Mucosa of gallbladder (tissue), 1 donor: ENCODE measurements around the gene BANK1. TPM values are rescaled to one million over a fixed set of nuclear protein-coding genes. Genes with fewer than 3 reads are reported as not detected.

Source experiments
- DNase-seq: peaks from one replicate; pipeline ENCODE4 v3.0.0-alpha.2; 2020; ENCODE audit warnings: low spot score
- total RNA-seq: library from RNA; stranded (reverse); gene quantifications from one replicate; pipeline ENCODE4 v1.2.1, GENCODE V29; 2021
- donor health status: DM: no; HTN: no; CAD: no.

The BANK1 gene
- total RNA-seq, 1 donor from 2014 or later = 2.9 TPM

DNA sequence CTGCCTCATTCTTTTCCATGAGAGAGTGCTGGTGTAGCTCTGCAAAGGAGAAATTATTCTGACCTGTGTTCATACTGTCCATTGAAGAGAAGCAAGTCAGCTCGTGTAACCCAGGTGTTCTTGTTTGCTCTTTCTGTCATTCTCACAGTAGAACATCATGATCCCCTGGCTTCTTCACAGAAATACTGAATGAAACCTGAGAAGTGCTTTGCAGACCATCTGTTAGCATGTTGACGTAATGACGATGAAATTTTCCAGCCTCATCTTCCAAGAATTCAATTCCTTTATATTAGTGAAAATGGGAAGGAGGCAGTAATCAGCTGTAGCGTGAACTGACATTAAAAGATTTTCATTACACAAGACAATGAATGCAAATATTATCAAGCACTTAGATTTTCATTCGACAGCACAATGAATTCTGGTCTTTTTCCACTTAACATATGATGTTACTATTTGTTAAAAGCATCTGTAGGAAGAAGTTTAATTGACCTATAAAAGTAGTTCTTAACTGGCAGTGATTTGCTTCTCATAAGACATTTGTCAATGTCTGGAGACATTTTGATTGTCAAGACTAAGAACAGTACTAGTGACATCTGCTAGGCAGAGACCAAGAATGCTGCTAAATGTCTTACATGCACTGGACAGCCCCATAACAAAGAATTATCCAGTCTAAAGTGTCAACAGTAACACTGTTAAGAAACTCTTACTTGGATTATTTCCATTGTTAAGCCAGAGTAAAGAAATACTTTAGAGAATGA is 246.3 kb downstream of the BANK1 start:
- DNase-seq = no peak

DNA sequence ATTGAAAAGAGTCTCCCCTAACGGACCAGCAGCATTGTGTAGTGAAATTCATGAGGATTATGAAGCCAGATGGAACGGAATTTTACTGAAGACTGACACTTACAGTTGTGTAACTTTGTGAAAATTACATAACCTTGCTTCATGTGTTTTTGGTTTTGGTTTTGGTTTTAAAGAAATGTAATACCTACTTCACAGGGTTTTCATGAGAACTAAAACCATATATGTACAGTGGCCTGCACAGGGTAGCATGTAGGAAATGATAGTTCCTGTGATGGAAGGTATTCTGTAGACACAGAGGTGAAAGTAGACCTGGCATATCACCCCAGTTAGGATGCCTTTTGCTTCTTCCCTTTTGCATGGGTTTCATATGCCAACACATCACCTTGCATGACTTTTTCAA is 247.0 kb downstream of the BANK1 start:
- DNase-seq = no peak

DNA sequence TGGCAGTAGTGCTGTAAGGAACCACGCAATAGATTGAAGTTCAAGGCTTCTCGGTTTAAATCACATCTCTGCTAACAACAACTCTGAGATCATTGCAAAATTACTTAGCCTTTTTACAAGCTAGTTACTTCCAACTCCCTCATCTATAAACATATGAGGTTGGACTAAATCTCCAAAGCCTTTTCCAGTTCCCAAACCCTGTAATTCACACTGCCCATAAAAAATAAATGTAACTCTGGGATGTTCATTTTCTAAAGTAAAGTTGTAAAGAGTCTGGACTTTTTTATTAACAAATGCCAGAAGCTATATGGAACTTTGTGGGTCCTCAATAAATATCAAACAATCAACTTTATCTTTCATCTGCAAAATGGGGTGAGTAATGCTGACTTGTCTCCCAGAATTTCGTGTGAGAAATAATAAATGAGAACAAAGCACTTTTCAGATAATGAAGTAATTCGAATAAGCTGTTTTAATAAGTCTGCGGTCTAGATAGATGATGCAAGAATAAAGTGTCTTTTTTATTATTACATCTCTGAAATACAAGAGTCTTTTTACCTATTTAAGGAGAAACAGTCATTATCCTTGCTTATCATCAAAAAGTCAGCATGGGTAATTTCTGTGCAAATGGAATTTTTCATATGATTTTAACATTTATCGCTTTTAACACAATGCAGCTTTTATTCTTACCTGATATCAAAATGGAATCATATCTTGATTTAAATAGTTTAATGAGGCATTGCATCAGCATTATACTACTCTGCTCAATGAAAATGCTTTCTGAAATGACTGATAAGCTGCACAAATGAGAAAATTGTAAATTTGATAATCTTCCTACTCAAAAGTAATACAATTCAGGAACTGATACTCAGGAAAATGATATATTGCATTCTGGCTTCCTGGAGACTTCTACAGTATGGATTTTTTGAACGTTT is 252.6 kb downstream of the BANK1 start:
- no peak for DNase-seq

DNA sequence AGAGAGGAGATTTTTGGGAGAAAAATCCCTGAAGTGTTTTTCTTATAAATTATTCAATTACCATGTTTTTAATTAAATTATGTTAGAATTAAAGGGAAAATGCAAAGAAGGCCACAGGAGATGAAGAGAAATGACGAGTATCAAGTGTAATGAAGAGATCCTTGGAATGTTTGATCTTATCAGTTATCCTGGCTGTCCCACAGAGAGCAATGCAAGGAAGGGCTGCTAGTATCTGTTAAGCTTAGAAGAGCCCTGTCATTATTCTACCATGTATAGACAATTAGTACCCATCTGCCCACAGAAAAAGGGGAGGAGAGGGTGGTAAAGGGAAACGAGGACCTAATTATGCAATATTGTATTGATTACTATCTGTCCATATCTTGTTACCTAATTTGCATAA is 257.1 kb downstream of the BANK1 start:
- no peak for DNase-seq

DNA sequence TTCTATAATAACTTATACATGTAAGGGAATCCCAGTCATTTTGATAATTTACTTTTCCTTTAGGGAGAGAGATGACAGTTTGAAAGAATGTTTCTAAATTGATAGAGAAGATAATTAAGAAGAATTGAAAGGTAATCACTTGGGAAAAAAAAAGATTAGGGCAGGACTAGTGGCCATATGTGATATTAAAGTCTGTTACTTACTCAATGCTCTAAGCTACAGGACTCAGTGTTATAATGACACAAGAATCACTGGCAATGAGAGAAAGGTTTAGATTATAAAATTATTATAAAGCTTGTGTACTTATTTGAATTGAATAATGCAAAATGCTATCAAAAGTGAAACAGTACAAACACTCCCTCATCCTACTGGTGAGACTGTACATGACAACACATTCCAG is 265.3 kb downstream of the BANK1 start:
- no peak for DNase-seq

DNA sequence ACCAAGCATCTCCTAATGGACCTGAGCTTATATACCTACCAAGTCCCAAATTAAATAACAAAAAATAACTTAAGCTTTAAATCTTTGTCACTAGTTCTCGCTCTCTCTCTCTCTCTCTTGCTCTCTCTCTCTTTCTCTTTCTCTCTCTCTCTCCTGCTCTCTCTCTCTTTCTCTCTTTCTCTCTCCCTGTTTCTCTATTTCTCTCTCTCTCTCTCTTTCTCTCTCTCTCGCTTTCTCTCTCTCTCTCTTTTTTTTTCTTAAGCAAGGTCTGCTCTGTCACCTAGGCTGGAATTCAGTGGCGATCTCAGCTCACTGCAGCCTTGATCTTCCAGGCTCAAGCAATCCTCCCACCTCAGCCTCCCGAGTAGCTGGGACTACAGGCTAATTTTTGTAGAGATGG is 266.6 kb downstream of the BANK1 start:
- DNase-seq = no peak

DNA sequence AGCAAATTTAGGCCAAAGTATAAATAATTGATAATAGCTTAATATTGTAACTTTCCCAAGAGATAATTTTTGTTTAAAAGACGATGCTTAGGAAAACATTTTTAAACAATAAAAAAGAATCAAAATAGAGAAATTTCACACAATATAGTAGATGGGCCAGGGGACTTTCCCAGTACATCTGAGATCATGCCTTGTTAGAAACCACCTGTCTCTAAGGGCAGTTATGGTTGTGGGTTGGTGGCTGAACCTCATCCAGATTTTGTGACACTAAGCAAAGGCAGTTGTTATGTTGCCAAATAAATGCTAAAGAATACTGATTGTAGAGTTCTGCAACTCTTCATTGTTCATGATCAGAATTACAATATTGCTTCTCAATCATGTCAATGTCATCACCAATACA is 270.6 kb downstream of the BANK1 start:
- DNase-seq = no peak

DNA sequence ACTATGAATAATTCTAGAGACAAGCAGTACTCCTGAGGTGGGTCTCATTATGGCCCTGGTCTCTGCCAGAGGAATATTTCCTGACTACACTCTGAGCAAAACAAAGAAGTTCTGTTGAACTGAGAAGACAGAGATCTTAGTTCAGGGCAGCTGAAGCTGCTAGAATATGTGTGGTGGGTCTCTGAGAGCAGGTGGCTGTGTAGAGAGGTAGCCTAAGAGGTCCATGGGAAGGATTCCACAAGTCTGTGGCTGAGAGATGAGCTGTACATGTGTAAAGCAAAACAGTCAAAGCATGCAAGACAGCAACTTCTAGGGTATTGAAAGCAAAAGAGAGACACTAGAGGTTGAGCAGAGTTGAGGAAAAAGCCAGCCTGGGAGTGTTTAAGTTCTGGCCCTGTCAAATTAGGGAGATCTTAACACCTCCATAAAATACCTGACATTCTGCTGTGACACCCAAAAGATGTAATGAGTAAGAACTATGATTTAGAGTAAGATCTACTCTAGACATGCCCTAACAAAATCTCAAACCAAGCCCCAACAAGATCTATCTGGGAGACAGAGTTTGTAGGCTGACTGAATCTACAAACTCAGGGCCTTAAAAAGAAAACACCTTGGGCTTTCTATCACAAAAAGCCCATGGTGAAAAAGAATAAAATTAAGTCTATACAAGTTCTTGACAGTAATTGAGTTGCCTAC is 274.4 kb downstream of the BANK1 start:
- DNase-seq = no peak

DNA sequence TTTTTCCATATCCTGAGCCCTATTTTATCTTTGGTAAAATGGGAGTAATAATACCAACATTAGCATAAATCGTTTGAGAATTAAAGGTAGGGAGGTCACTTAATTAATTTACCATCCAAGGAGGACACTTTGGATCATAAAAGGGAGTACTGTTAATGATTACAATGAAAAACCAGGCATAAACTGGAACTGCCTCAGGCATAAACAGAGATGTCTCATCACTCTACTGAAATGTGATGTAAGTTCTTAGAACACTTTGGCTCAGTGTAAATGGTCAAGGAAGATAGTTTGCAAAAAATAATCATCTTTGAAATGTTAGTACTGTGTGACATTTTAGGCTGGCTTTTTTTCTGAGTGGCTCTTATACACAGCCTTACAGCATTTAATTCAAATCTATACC is 286.1 kb downstream of the BANK1 start:
- no peak for DNase-seq

DNA sequence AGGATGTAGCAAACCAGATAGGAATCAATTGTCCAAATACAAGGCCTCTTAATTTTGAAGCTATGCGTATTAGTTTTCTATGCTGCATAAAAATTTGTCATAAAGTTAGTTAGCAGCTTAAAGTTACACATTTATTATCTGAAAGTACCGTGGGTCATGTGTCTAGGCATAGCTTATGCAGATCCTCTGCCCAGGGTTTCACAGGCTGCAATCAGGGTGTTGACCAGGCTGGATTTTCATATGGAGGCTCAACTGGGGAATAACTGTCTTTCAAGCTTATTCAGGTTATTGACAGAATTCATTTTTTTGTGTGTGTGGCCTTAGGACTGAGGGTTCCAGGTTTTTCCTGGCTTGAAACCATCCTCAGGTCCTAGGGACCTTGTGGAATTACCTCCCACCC is 289.7 kb downstream of the BANK1 start:
- DNase-seq = no peak

DNA sequence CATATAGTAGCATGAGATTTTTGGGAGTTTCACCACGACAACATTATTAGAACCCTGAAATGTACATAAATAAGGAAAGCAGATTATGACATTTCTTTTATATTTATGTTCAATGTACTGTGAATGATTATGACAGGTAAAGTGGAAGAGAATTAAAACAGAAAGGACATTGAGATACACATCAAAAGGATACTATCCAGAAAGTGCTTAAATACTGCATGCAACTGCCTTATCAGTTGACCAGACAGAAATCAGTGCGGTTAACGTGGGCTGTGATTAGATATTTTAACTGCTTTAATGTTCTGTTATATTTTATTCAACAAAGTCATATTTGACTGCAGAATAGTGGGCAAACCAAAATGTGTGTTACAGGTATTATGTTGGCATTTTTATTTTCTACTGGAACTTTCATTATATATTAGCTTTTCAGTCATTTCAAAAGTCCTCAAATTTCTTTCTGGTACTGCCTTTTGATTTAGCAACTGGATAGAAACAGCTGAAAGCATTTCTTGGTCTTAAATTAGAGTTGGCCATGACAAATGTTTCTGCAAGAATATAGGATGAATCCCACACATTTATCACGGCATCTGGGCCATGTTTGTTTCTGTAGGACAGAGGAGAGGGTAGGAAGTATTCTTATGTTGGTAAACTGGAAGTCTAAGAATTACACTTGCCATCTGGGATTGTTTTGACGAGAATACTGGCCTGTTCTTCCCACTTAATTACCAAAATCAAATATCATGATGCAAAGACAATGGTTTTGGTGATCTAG is 299.5 kb downstream of the BANK1 start:
- no peak for DNase-seq

DNA sequence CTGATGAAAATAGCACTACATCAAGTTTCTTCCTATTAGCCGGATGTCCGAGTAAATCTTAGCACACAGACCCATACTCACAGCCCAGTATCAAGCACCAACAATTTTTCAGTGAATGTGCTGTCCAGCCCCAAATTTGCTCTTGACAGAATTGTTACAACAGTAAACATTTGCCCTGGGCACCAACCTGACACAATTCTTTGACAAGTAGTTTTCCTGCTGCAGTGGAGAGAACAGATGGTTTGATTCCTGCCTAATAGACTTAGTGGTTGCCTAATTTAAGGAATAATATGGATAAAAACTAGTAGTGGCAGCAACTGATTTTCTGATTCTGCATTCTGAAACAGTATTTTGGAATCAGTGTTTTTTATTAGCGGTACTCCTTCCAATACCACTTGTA is 301.1 kb downstream of the BANK1 start:
- DNase-seq = no peak

DNA sequence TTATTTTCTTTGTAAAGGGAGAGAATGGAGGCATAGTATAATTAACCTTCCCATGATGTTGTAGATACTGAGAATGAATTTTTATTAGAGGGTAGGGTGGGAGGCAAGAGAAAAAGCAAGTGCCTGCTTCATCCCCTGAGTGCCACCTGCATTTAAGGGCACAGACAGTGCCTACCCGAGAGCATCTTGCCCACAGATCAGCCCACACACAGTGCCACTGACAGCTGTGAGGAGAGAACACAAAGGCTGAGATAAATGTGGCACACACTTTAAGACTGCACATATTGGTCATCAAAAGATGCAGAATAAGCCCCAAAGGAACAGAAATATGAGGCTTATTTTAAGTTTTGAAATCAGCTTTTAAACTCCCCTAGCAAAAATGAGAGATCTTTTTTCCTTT is 304.0 kb downstream of the BANK1 start:
- no peak for DNase-seq

DNA sequence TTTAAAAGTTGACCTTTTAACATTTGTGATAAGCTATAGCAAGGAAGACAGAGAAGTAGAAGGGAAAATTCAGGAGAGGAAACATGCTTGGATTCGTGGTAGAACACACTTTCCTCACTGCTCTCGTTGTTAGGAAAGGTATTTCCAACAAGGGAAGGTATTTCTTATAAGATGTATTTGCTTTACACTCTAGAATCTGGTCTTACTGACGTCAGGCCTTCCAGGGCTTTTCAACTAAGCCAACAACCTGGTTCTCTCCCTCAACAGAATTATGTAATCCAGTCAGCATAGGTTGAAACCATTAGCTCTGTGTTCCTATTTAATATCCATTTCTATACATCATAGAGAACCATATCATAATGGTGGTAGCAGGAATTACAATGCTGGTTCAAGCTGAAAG is 312.8 kb downstream of the BANK1 start:
- DNase-seq = no peak

DNA sequence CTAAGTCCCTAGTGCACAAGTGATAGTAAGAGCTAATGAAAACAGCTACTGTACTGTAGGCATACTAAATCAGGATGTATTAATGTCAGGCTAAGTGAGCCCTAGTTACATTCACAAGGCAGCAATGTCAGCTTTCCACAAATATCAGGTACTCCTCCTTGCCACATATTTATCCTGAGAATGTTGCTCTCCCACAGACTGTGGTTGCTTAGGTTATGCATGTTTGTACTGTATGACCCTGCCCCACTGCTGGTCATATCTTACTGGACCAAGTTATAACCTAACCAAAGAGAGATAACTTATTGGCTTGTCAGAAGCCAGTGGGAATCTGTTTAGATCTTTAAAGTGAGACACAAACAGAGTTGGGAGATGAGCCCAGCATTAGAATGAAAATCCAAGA is 313.7 kb downstream of the BANK1 start:
- no peak for DNase-seq

DNA sequence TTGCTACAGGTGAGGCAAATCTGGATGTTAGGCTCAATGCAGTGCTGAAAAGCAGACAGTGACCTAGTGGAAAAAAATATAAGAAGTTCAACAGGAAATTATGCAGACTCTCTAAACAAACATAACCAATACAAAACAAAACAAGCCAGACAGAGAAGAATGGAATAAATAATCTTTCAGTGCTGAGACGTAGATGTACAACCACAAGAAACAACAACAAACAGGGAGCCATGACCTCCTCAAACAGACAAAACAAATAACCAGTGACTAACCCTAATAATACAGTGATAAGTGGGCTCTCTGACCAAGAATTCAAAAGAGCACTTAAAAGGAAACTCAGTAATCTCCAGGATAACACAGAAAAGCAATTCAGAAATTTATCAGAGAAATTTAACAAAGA is 315.5 kb downstream of the BANK1 start:
- DNase-seq = no peak

DNA sequence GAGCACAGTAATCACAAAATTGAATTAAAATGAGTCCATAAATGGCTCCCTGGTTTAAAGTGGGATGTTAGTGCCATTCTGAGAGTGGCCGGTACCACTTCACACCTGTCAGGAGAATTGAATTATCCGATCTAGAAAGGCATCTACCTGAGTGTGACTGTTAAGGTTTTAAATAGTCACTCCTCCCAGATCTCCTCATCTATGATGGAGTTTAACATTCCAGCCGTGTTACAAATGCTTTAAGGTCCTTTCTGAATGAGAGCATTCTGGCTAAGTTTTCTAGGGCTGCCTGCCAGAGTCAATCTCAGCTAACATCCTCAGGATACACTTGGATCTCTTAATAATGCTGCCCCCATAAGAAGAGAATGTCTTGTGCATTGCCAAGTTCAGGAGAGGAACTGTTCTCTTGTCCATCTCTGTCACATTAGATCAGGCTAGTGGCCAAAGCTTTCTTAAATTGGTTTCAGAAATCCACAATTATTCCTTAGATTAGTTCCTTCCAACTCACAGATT is 323.6 kb downstream of the BANK1 start:
- no peak for DNase-seq

DNA sequence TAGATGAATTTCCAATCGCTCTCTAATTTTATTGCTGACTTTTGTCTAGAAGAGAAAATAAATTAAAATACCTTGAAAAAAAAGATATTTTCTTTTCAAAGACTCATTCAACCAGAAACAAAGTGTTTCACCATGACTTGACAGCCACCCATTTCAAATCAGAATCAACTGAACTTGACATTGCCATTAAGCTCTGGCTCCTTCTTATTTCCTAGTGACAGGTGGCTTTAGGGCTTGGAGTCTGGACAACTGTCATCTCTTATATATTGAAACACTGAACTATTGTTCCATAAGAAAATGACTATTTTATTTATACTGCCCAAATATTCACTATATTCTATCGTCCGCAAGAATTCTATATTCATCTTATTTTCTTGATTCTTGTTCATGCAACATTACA is 325.6 kb downstream of the BANK1 start:
- DNase-seq = no peak

DNA sequence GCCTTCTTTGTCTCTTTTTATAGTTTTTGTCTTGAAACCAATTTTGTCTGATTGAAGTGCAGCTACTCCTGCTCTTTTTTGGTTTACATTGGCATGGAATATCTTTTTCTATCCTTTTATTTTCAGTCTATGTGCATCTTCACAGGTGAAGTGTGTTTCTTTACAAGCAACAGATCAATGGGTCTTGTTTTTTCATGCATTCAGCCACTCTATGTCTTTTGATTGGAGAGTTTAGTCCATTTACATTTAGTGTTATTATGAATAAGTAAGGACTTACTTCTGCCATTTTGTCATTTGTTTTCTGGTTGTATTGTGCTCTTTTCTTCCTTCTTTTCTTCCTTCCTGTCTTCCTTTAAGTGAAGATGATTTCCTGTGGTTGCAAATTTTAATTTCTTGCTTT is 330.3 kb downstream of the BANK1 start:
- no peak for DNase-seq
